ENCODE data around the gene NR5A1. TPM values are rescaled to one million over a fixed set of nuclear protein-coding genes. Genes with fewer than 3 reads are reported as not detected.

Gene NR5A1
- total and polyA plus RNA-seq, 2 experiments from 2014 or later: 0.21 TPM; not detected in 1

GRCh38 chr9:124471761-124472160 lies 35.4 kb downstream of the NR5A1 start (continued):
- TF ChIP-seq, protein P1, sequence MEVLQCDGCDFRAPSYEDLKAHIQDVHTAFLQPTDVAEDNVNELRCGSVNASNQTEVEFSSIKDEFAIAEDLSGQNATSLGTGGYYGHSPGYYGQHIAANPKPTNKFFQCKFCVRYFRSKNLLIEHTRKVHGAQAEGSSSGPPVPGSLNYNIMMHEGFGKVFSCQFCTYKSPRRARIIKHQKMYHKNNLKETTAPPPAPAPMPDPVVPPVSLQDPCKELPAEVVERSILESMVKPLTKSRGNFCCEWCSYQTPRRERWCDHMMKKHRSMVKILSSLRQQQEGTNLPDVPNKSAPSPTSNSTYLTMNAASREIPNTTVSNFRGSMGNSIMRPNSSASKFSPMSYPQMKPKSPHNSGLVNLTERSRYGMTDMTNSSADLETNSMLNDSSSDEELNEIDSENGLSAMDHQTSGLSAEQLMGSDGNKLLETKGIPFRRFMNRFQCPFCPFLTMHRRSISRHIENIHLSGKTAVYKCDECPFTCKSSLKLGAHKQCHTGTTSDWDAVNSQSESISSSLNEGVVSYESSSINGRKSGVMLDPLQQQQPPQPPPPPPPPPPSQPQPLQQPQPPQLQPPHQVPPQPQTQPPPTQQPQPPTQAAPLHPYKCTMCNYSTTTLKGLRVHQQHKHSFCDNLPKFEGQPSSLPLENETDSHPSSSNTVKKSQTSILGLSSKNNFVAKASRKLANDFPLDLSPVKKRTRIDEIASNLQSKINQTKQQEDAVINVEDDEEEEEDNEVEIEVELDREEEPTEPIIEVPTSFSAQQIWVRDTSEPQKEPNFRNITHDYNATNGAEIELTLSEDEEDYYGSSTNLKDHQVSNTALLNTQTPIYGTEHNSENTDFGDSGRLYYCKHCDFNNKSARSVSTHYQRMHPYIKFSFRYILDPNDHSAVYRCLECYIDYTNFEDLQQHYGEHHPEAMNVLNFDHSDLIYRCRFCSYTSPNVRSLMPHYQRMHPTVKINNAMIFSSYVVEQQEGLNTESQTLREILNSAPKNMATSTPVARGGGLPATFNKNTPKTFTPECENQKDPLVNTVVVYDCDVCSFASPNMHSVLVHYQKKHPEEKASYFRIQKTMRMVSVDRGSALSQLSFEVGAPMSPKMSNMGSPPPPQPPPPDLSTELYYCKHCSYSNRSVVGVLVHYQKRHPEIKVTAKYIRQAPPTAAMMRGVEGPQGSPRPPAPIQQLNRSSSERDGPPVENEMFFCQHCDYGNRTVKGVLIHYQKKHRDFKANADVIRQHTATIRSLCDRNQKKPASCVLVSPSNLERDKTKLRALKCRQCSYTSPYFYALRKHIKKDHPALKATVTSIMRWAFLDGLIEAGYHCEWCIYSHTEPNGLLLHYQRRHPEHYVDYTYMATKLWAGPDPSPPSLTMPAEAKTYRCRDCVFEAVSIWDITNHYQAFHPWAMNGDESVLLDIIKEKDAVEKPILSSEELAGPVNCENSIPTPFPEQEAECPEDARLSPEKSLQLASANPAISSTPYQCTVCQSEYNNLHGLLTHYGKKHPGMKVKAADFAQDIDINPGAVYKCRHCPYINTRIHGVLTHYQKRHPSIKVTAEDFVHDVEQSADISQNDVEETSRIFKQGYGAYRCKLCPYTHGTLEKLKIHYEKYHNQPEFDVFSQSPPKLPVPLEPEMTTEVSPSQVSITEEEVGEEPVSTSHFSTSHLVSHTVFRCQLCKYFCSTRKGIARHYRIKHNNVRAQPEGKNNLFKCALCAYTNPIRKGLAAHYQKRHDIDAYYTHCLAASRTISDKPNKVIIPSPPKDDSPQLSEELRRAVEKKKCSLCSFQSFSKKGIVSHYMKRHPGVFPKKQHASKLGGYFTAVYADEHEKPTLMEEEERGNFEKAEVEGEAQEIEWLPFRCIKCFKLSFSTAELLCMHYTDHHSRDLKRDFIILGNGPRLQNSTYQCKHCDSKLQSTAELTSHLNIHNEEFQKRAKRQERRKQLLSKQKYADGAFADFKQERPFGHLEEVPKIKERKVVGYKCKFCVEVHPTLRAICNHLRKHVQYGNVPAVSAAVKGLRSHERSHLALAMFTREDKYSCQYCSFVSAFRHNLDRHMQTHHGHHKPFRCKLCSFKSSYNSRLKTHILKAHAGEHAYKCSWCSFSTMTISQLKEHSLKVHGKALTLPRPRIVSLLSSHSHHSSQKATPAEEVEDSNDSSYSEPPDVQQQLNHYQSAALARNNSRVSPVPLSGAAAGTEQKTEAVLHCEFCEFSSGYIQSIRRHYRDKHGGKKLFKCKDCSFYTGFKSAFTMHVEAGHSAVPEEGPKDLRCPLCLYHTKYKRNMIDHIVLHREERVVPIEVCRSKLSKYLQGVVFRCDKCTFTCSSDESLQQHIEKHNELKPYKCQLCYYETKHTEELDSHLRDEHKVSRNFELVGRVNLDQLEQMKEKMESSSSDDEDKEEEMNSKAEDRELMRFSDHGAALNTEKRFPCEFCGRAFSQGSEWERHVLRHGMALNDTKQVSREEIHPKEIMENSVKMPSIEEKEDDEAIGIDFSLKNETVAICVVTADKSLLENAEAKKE (CRISPR knock-in tag; IDR thresholded peaks at IDR 0.05): no peak
- no peak for TF ChIP-seq CREB1 (CRISPR knock-in tag; IDR thresholded peaks at IDR 0.05; ENCODE audit: low read depth)
- no peak for TF ChIP-seq EZH2 (IDR thresholded peaks at IDR 0.05; ENCODE audit: low read depth, unreplicated experiment)
- TF ChIP-seq ZNF331 (CRISPR knock-in tag; IDR thresholded peaks at IDR 0.05; ENCODE audit: low read depth): no peak
- TF ChIP-seq POLR2AphosphoS5 (IDR thresholded peaks at IDR 0.05; ENCODE audit: low read depth): no peak
- TF ChIP-seq EZH2phosphoT487 (IDR thresholded peaks at IDR 0.05; ENCODE audit: unreplicated experiment): no peak
- TF ChIP-seq CTCF (conservative IDR thresholded peaks at IDR 0.05; ENCODE audit: low read depth in 2 of 2): no peak
- no peak for TF ChIP-seq ZNF114 (CRISPR knock-in tag; IDR thresholded peaks at IDR 0.05)
- TF ChIP-seq STAT1 (IDR thresholded peaks at IDR 0.05; ENCODE audit: unreplicated experiment): no peak
- TF ChIP-seq NANOG (IDR thresholded peaks at IDR 0.05; ENCODE audit: borderline replicate concordance): no peak

Measured in GM23338 (cell line).